ENCODE data around the gene GPR179.

Gene GPR179

DNA sequence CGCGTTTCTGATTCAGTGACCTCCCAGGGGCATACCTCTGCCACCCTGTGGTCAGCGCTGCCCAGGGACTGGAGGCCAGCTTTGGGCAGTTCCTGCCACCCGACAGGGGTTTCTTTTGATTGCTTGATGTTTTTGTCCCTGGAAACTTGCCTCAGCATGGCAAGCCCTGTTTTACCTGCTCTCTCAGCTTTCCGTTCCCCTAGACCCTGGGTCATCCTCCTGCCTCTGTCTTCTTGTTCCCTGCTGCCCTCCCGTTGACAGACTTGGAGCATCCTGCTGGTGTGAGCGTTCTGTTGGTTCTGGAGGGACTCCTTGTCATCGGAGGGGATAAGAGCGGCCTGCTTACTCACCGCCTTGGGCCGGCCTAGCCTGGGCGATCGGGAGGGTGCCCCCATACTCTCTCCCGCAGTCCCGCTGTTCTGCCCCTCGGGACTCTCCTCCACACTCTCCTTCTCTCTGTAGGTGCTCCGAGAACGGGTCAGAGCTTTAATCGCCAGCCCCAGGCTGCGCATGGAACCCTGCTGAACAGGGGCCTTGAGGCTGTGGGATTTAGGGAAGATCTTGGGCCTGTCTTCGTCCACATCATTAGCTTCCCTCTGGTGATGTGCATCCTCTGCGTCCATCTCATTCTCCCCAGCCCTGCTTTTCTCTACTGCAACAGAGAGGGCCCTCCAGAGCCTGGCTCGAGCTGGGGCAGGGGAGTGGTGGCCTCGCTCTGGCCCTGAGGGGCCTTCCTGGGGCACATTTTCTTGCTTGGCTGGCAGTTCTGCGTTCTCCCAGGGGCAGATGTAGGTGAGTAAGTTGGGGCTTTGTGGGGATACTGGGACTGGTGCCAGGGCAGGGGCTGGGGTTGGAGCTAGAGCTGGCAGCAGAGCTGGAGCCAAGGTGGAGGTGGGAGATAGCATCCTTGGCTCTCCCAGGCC lies 13.7 kb downstream of the GPR179 start:
- TF ChIP-seq CREB1 (IDR thresholded peaks at IDR 0.05; ENCODE audit: low read depth), result no peak
- TF ChIP-seq, protein P1, sequence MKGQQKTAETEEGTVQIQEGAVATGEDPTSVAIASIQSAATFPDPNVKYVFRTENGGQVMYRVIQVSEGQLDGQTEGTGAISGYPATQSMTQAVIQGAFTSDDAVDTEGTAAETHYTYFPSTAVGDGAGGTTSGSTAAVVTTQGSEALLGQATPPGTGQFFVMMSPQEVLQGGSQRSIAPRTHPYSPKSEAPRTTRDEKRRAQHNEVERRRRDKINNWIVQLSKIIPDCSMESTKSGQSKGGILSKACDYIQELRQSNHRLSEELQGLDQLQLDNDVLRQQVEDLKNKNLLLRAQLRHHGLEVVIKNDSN (IDR thresholded peaks at IDR 0.05), result no peak
- no peak for TF ChIP-seq ZBTB7A (IDR thresholded peaks at IDR 0.05; ENCODE audit: low read depth)
- TF ChIP-seq TEAD4 (IDR thresholded peaks at IDR 0.05), result no peak
- TF ChIP-seq TCF12 (IDR thresholded peaks at IDR 0.05; ENCODE audit: low read depth), result no peak
- no peak for TF ChIP-seq TAF1 (IDR thresholded peaks at IDR 0.05; ENCODE audit: low read depth)
- TF ChIP-seq EGR1 (IDR thresholded peaks at IDR 0.05), result no peak
- TF ChIP-seq EP300 (IDR thresholded peaks at IDR 0.05; ENCODE audit: borderline replicate concordance), result no peak
- no peak for TF ChIP-seq CEBPB (IDR thresholded peaks at IDR 0.05)
- TF ChIP-seq NFIC (IDR thresholded peaks at IDR 0.05), result no peak

GRCh38 chr17:38329284-38329683 lies 14.5 kb downstream of the GPR179 start:
- TF ChIP-seq CEBPB (IDR thresholded peaks at IDR 0.05), result no peak
- no peak for TF ChIP-seq ZBTB7A (IDR thresholded peaks at IDR 0.05; ENCODE audit: low read depth)
- TF ChIP-seq EP300 (IDR thresholded peaks at IDR 0.05; ENCODE audit: borderline replicate concordance), result no peak
- TF ChIP-seq YY1 (IDR thresholded peaks at IDR 0.05; ENCODE audit: low read depth), result no peak
- no peak for TF ChIP-seq NFIC (IDR thresholded peaks at IDR 0.05)
- TF ChIP-seq, protein P1 (IDR thresholded peaks at IDR 0.05), result no peak
- TF ChIP-seq EGR1 (IDR thresholded peaks at IDR 0.05), result no peak
- TF ChIP-seq TAF1 (IDR thresholded peaks at IDR 0.05; ENCODE audit: low read depth), result no peak
- no peak for TF ChIP-seq CREB1 (IDR thresholded peaks at IDR 0.05; ENCODE audit: low read depth)
- no peak for TF ChIP-seq FOXM1 (IDR thresholded peaks at IDR 0.05; ENCODE audit: borderline replicate concordance, low read depth)

GRCh38 chr17:38328620-38329019 lies 15.1 kb downstream of the GPR179 start:
- TF ChIP-seq ZBTB7A (IDR thresholded peaks at IDR 0.05; ENCODE audit: low read depth) (no peak), CEBPB (IDR thresholded peaks at IDR 0.05) (no peak), TAF1 (IDR thresholded peaks at IDR 0.05; ENCODE audit: low read depth) (no peak), EP300 (IDR thresholded peaks at IDR 0.05; ENCODE audit: borderline replicate concordance) (no peak), CREB1 (IDR thresholded peaks at IDR 0.05; ENCODE audit: low read depth) (no peak), TEAD4 (IDR thresholded peaks at IDR 0.05) (no peak), MAX (IDR thresholded peaks at IDR 0.05) (no peak), EGR1 (IDR thresholded peaks at IDR 0.05) (no peak), FOXM1 (IDR thresholded peaks at IDR 0.05; ENCODE audit: borderline replicate concordance, low read depth) (no peak), TCF12 (IDR thresholded peaks at IDR 0.05; ENCODE audit: low read depth) (no peak), RAD21 (IDR thresholded peaks at IDR 0.05; ENCODE audit: low read depth) (no peak), YY1 (IDR thresholded peaks at IDR 0.05; ENCODE audit: low read depth) (no peak), NFIC (IDR thresholded peaks at IDR 0.05) (no peak)
- TF ChIP-seq, protein P2, sequence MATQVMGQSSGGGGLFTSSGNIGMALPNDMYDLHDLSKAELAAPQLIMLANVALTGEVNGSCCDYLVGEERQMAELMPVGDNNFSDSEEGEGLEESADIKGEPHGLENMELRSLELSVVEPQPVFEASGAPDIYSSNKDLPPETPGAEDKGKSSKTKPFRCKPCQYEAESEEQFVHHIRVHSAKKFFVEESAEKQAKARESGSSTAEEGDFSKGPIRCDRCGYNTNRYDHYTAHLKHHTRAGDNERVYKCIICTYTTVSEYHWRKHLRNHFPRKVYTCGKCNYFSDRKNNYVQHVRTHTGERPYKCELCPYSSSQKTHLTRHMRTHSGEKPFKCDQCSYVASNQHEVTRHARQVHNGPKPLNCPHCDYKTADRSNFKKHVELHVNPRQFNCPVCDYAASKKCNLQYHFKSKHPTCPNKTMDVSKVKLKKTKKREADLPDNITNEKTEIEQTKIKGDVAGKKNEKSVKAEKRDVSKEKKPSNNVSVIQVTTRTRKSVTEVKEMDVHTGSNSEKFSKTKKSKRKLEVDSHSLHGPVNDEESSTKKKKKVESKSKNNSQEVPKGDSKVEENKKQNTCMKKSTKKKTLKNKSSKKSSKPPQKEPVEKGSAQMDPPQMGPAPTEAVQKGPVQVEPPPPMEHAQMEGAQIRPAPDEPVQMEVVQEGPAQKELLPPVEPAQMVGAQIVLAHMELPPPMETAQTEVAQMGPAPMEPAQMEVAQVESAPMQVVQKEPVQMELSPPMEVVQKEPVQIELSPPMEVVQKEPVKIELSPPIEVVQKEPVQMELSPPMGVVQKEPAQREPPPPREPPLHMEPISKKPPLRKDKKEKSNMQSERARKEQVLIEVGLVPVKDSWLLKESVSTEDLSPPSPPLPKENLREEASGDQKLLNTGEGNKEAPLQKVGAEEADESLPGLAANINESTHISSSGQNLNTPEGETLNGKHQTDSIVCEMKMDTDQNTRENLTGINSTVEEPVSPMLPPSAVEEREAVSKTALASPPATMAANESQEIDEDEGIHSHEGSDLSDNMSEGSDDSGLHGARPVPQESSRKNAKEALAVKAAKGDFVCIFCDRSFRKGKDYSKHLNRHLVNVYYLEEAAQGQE (IDR thresholded peaks at IDR 0.05; ENCODE audit: low read depth), result no peak
- TF ChIP-seq, protein P1 (IDR thresholded peaks at IDR 0.05), result no peak

DNA sequence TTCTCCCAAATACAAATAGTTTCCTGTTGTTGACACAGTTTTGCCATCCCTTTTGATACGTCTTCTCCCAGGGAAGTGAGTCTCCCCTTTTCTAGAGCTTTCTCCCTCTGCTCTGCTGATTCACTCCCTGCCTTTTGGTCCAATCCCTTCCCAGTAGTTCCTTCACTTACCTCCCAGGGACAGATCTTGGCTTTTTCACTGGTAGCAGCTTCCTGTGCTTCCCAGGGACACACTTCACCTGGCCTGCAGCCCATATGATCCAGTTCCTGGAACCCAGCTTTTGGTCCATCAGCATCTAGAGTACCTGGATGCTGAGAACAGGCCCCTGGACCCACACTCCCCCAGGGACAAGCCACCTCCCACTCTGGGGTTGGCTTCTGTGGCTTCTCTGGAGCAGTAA lies 15.8 kb downstream of the GPR179 start:
- TF ChIP-seq TCF12 (IDR thresholded peaks at IDR 0.05; ENCODE audit: low read depth), result no peak
- TF ChIP-seq, protein P1 (IDR thresholded peaks at IDR 0.05), result no peak
- no peak for TF ChIP-seq MAX (IDR thresholded peaks at IDR 0.05)
- no peak for TF ChIP-seq YY1 (IDR thresholded peaks at IDR 0.05; ENCODE audit: low read depth)
- TF ChIP-seq RAD21 (IDR thresholded peaks at IDR 0.05; ENCODE audit: low read depth), result no peak
- no peak for TF ChIP-seq EGR1 (IDR thresholded peaks at IDR 0.05)
- TF ChIP-seq, protein P2 (IDR thresholded peaks at IDR 0.05; ENCODE audit: low read depth), result no peak
- TF ChIP-seq NFIC (IDR thresholded peaks at IDR 0.05), result no peak
- no peak for TF ChIP-seq FOXM1 (IDR thresholded peaks at IDR 0.05; ENCODE audit: borderline replicate concordance, low read depth)
- no peak for TF ChIP-seq TAF1 (IDR thresholded peaks at IDR 0.05; ENCODE audit: low read depth)
- no peak for TF ChIP-seq ZBTB7A (IDR thresholded peaks at IDR 0.05; ENCODE audit: low read depth)
- TF ChIP-seq TEAD4 (IDR thresholded peaks at IDR 0.05), result no peak
